ENCODE data around the gene OR8B12. TPM values are rescaled to one million over a fixed set of nuclear protein-coding genes. Genes with fewer than 3 reads are reported as not detected.

Gene OR8B12
- polyA plus RNA-seq, 1 donor from 2014 or later: not detected

DNA sequence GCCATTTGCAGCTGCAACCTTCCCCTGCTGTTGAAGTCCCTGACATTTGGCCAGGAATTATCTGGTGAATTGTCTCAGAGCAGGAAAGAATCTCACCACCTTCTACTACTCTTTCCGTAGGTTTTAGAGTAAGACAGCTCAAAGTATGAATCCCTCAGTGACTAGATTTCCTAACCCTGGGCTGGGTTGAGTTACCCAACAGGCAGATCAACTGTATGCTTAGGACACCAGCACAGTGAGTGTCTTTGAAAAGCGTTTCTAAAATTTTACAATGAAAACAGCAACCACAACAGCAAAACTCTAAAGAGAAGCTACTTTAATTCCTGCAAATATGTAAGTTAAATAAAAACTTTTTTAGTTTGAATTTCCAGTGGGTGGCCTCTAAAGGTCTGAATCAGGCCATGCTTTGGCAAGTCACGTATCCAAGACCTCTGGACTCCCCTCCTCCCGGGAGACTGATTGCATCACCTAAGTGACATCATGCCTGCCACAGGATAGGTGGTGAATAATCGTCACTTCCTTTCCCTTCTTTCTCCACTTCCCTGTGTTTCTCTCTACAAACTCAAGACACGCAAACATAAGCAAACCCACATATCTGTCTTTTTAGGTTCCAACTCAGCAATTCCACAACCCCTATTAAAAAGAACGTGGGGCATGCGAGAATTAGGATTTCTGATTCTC is 7.8 kb downstream of the OR8B12 start:
- Histone ChIP-seq H3K9me3 (ENCODE audit: low read length) (no peaks in the 10 kb centered on the region), H3K9ac (ENCODE audit: low read length) (no peak overlapping the region), H3K36me3 (ENCODE audit: insufficient read depth, low read length) (no peaks in the 10 kb centered on the region), H3F3A (ENCODE audit: insufficient read depth, low read length, poor library complexity, severe bottlenecking) (no peaks in the 10 kb centered on the region), H3K4me2 (ENCODE audit: low read length) (no peak overlapping the region), H4K20me1 (ENCODE audit: insufficient read depth) (no peaks in the 10 kb centered on the region), H2AFZ (ENCODE audit: low read depth, low read length) (no peak overlapping the region), H3K9me2 (ENCODE audit: insufficient read depth, low read length) (no peaks in the 10 kb centered on the region), H3K27me3 (ENCODE audit: insufficient read depth, low read depth, low read length) (no peaks in the 10 kb centered on the region), H3K79me2 (replicated peaks; ENCODE audit: insufficient read depth, low read length) (no peaks in the 10 kb centered on the region), H3K4me3 (ENCODE audit: low read length) (no peak overlapping the region), H3K27ac (ENCODE audit: low read length) (no peak overlapping the region)
- TF ChIP-seq EP300 (conservative IDR thresholded peaks at IDR 0.05; ENCODE audit: poor library complexity, severe bottlenecking) (no peak), SMC3 (conservative IDR thresholded peaks at IDR 0.05; ENCODE audit: poor library complexity) (no peak), POLR2AphosphoS5 (IDR thresholded peaks at IDR 0.05) (no peak), RAD21 (conservative IDR thresholded peaks at IDR 0.05) (no peak), MXI1 (conservative IDR thresholded peaks at IDR 0.05; ENCODE audit: poor library complexity, severe bottlenecking) (no peak), TAF1 (IDR thresholded peaks at IDR 0.05; ENCODE audit: low read depth) (no peak), EZH2 (IDR thresholded peaks at IDR 0.05; ENCODE audit: borderline replicate concordance, insufficient read depth, low read length, poor library complexity, severe bottlenecking) (no peak)
- TF ChIP-seq, protein P1, sequence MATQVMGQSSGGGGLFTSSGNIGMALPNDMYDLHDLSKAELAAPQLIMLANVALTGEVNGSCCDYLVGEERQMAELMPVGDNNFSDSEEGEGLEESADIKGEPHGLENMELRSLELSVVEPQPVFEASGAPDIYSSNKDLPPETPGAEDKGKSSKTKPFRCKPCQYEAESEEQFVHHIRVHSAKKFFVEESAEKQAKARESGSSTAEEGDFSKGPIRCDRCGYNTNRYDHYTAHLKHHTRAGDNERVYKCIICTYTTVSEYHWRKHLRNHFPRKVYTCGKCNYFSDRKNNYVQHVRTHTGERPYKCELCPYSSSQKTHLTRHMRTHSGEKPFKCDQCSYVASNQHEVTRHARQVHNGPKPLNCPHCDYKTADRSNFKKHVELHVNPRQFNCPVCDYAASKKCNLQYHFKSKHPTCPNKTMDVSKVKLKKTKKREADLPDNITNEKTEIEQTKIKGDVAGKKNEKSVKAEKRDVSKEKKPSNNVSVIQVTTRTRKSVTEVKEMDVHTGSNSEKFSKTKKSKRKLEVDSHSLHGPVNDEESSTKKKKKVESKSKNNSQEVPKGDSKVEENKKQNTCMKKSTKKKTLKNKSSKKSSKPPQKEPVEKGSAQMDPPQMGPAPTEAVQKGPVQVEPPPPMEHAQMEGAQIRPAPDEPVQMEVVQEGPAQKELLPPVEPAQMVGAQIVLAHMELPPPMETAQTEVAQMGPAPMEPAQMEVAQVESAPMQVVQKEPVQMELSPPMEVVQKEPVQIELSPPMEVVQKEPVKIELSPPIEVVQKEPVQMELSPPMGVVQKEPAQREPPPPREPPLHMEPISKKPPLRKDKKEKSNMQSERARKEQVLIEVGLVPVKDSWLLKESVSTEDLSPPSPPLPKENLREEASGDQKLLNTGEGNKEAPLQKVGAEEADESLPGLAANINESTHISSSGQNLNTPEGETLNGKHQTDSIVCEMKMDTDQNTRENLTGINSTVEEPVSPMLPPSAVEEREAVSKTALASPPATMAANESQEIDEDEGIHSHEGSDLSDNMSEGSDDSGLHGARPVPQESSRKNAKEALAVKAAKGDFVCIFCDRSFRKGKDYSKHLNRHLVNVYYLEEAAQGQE (IDR thresholded peaks at IDR 0.05; ENCODE audit: borderline replicate concordance): no peak

DNA sequence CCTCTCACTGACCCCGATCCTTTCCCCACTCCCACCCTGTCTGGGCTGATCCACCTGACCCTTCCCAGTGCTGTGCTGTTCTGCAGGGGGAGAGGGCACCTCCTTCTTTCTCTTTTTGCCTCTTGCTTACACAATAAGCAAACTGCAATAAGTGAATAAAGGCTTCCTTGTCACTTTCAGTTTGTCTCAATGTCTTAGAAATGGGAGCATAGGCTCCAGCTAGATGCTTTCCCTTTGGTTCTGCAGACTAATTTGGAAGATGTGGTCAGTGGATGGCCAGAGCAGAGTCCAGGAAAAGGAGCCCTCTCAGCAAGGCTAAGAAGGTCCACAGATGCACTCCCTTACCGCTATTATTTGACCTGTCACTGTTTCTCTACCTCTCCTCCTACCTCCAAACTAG is 9.4 kb downstream of the OR8B12 start:
- no peaks in the 10 kb centered on the region for H3F3A ChIP-seq (ENCODE audit: insufficient read depth, low read length, poor library complexity, severe bottlenecking)
- H3K36me3 ChIP-seq (ENCODE audit: insufficient read depth, low read length): no peaks in the 10 kb centered on the region
- no peak overlapping the region for H2AFZ ChIP-seq (ENCODE audit: low read depth, low read length)
- no peaks in the 10 kb centered on the region for H3K9me2 ChIP-seq (ENCODE audit: insufficient read depth, low read length)
- no peak overlapping the region for H3K4me3 ChIP-seq (ENCODE audit: low read length)
- no peak overlapping the region for H3K4me2 ChIP-seq (ENCODE audit: low read length)
- no peaks in the 10 kb centered on the region for H3K27me3 ChIP-seq (ENCODE audit: insufficient read depth, low read depth, low read length)
- no peaks in the 10 kb centered on the region for H3K9me3 ChIP-seq (ENCODE audit: low read length)
- H3K27ac ChIP-seq (ENCODE audit: low read length): no peak overlapping the region
- H4K20me1 ChIP-seq (ENCODE audit: insufficient read depth): no peaks in the 10 kb centered on the region
- no peak overlapping the region for H3K9ac ChIP-seq (ENCODE audit: low read length)
- TF ChIP-seq POLR2AphosphoS5 (IDR thresholded peaks at IDR 0.05): no peak
- TF ChIP-seq EP300 (conservative IDR thresholded peaks at IDR 0.05; ENCODE audit: poor library complexity, severe bottlenecking): no peak
- no peak for TF ChIP-seq RAD21 (conservative IDR thresholded peaks at IDR 0.05)
- no peak for TF ChIP-seq EZH2 (IDR thresholded peaks at IDR 0.05; ENCODE audit: borderline replicate concordance, insufficient read depth, low read length, poor library complexity, severe bottlenecking)
- TF ChIP-seq, protein P1 (IDR thresholded peaks at IDR 0.05; ENCODE audit: borderline replicate concordance): no peak
- TF ChIP-seq SMC3 (conservative IDR thresholded peaks at IDR 0.05; ENCODE audit: poor library complexity): no peak
- TF ChIP-seq TAF1 (IDR thresholded peaks at IDR 0.05; ENCODE audit: low read depth): no peak
- no peak for TF ChIP-seq MXI1 (conservative IDR thresholded peaks at IDR 0.05; ENCODE audit: poor library complexity, severe bottlenecking)
- TF ChIP-seq, protein P2, sequence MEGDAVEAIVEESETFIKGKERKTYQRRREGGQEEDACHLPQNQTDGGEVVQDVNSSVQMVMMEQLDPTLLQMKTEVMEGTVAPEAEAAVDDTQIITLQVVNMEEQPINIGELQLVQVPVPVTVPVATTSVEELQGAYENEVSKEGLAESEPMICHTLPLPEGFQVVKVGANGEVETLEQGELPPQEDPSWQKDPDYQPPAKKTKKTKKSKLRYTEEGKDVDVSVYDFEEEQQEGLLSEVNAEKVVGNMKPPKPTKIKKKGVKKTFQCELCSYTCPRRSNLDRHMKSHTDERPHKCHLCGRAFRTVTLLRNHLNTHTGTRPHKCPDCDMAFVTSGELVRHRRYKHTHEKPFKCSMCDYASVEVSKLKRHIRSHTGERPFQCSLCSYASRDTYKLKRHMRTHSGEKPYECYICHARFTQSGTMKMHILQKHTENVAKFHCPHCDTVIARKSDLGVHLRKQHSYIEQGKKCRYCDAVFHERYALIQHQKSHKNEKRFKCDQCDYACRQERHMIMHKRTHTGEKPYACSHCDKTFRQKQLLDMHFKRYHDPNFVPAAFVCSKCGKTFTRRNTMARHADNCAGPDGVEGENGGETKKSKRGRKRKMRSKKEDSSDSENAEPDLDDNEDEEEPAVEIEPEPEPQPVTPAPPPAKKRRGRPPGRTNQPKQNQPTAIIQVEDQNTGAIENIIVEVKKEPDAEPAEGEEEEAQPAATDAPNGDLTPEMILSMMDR (IDR thresholded peaks at IDR 0.05; ENCODE audit: poor library complexity, severe bottlenecking): no peak
- H3K79me2 ChIP-seq (replicated peaks; ENCODE audit: insufficient read depth, low read length): no peaks in the 10 kb centered on the region
